ENCODE data around the gene GPR68.
"Not testable (repeated sequence)": the region's sequence is repeated elsewhere in the genome, so short reads cannot be mapped to it uniquely, and the experiment has no call there.

The GPR68 gene

GRCh38 chr14:91187271-91187670 is 57.2 kb downstream of the GPR68 start:
- DNase-seq, result no peak

- no peak for DNase-seq
Observed at GRCh38 chr14:91186515-91187066, 57.9 kb downstream of the GPR68 start.

DNA sequence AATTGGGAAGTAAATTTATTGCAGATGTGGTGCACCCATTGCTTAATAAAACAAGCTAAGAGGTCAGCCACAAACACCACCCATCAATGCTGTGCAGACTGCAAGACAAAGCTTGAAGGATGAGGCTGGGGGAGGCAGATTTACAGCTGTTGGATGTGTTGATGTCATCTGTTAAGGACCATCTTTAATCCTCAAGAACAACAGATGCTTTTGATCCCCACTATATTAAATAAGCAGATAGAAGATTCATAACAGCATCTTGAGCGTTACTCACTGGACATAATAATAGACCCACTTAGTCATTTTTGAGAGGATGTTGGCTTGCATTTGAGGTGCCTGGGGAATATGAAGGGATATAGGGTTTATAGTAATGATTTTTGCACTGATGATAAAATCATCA is 58.8 kb downstream of the GPR68 start:
- no peak for DNase-seq

DNA sequence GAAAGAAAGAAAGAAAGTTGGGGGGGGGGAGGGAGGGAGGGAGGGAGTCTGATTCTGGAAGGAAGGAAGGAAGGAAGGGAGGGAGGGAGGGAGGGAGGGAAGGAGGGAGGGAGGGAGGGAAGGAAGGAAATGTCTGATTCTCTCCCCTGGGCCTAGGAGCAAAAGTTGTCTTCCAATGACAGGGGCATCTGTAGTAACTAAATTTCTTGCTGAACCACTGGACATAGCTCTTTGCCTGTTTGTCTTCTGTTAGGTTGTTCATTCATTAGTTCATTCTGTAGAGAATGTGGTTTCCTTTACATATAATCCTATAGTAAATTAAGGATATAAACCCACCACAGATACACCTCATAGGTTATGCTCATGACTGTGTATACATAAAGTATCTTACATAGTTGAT is 59.9 kb downstream of the GPR68 start:
- no peak for DNase-seq

GRCh38 chr14:91182753-91183152 is 61.8 kb downstream of the GPR68 start:
- not testable (repeated sequence) for DNase-seq
